ENCODE data around the gene CCDC171.

CCDC171 gene

DNA sequence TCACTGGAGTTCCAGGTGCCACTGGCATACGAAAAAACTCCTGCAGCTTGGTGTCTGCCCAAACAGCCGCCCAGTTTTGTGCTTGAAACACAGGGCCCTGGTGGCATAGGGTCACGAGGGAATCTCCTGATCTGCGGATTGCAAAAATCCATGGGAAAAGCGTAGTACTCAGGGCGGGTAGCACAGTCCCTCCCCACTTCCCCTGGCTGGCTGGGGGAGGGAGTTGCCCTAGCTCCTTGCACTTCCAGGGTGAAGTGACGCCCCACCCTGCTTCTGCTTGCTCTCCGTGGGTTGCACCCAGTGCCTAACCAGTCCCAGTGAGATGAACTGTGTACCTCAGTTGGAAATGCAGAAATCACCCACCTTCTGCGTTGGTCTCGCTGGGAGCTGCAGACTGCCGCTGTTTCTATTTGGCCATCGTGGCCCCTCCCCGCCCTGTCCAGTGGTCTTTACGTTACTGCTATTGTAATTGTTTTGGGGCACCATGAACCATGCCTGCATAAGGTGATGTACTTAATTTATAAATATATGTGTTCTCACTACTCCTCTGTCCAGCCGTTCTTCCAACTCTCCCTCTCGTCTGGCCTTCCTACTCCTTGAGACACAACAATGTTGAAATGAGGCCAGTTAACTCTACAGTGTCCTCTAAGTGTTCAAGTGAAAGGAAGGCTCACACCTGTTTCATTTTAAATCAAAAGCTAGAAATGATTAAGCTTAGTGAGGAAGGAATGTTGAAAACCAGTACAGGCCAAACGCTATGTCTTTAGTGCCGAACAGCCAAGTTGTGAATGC, 65.9 kb downstream of the CCDC171 start:
- no peak overlapping the region for H4K8ac ChIP-seq (ENCODE audit: low read depth, low read length)
- H2BK12ac ChIP-seq (ENCODE audit: low read length) = no peak overlapping the region
- H2BK120ac ChIP-seq (ENCODE audit: insufficient read depth, low read length, poor library complexity) = no peak overlapping the region
- H4K91ac ChIP-seq (ENCODE audit: low read depth, low read length) = no peak overlapping the region
- H2AK5ac ChIP-seq (ENCODE audit: low read length) = no peak overlapping the region
- H3K14ac ChIP-seq (ENCODE audit: low read length) = no peak overlapping the region
- no peaks in the 10 kb centered on the region for H3K4me1 ChIP-seq (ENCODE audit: control insufficient read depth in 1 of 2, insufficient read depth in 2 of 2, low read length in 2 of 2)
- no peak overlapping the region for H3K4ac ChIP-seq (ENCODE audit: low read depth, low read length)
- H3K27me3 ChIP-seq (ENCODE audit: insufficient read depth, low read length) = no peaks in the 10 kb centered on the region
- no peaks in the 10 kb centered on the region for H3K79me2 ChIP-seq (ENCODE audit: control insufficient read depth, insufficient read depth, low read length, poor library complexity)
- H3K4me2 ChIP-seq (ENCODE audit: low read length) = no peak overlapping the region
- no peak overlapping the region for H3K27ac ChIP-seq (ENCODE audit: low read depth, low read length)
- H2AFZ ChIP-seq (ENCODE audit: insufficient read depth, low read length, poor library complexity) = no peak overlapping the region
- H3K18ac ChIP-seq (ENCODE audit: low read length) = no peak overlapping the region
- no peak overlapping the region for H3K9ac ChIP-seq (ENCODE audit: low read length)
- H3K79me1 ChIP-seq (ENCODE audit: low read length) = no peaks in the 10 kb centered on the region
- H2BK5ac ChIP-seq (ENCODE audit: low read depth, low read length, poor library complexity) = no peak overlapping the region
- no peaks in the 10 kb centered on the region for H3K9me3 ChIP-seq (ENCODE audit: insufficient read depth, low read depth, low read length)
- peaks cover 0 to 4% of the 10 kb centered on the region in 2 experiments for H3K36me3 ChIP-seq (ENCODE audit: control insufficient read depth in 1 of 2, insufficient read depth in 2 of 2, low read length in 2 of 2)
- WGBS (ENCODE audit: extremely low coverage, insufficient coverage, insufficient read length) = no CpG with 5 or more reads among the region's 18 CpGs
- no peak overlapping the region for H3K23ac ChIP-seq (ENCODE audit: low read length)
- DNase-seq = no peak
- no peak overlapping the region for H4K12ac ChIP-seq (ENCODE audit: low read depth, low read length)
- no peak overlapping the region for H3K4me3 ChIP-seq (ENCODE audit: low read depth, low read length)

DNA sequence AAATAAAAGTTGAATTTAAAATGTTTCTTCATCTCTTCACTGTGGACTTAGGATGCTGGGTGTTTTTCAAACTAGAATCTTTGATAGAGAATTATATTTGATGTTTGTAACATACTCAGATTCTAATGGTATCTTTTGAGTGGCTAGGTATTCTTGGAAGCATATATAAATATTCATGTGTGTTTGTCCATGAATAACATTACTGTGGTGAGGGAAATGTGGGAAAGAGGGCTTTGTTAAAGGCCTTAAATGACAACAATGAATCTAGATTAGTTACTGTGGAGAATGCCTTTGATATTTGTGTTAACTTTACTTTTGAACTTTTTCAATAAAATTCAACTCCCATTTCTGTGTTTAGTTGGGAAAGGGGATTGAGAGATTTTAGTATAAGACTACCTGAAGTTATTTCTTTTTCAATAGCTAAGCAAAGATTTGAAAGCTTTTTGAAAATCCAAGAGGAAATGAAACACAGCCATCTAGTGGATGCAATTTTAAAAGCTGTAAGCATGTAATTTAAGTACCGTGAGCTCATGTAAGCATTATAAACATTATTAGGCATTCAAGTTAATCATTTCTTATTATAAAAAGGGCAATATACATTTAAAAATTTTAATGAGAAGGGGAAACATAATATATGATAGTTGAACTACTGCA, 69.6 kb downstream of the CCDC171 start:
- no CpG with 5 or more reads among the region's 1 CpG for WGBS (ENCODE audit: extremely low coverage, insufficient coverage, insufficient read length)
- H4K12ac ChIP-seq (ENCODE audit: low read depth, low read length) = no peak overlapping the region
- H3K79me2 ChIP-seq (ENCODE audit: control insufficient read depth, insufficient read depth, low read length, poor library complexity) = no peaks in the 10 kb centered on the region
- no peak overlapping the region for H3K14ac ChIP-seq (ENCODE audit: low read length)
- no peak overlapping the region for H3K27ac ChIP-seq (ENCODE audit: low read depth, low read length)
- H2BK12ac ChIP-seq (ENCODE audit: low read length) = no peak overlapping the region
- H2BK120ac ChIP-seq (ENCODE audit: insufficient read depth, low read length, poor library complexity) = no peak overlapping the region
- H4K8ac ChIP-seq (ENCODE audit: low read depth, low read length) = no peak overlapping the region
- H2AFZ ChIP-seq (ENCODE audit: insufficient read depth, low read length, poor library complexity) = no peak overlapping the region
- no peak overlapping the region for H2AK5ac ChIP-seq (ENCODE audit: low read length)
- DNase-seq = peak in 1 of 2 donors; percentile 34
- no peak overlapping the region for H2BK5ac ChIP-seq (ENCODE audit: low read depth, low read length, poor library complexity)
- no peak overlapping the region for H3K4me2 ChIP-seq (ENCODE audit: low read length)
- H3K18ac ChIP-seq (ENCODE audit: low read length) = no peak overlapping the region
- peaks cover 0 to 3% of the 10 kb centered on the region in 2 experiments for H3K36me3 ChIP-seq (ENCODE audit: control insufficient read depth in 1 of 2, insufficient read depth in 2 of 2, low read length in 2 of 2)
- H3K79me1 ChIP-seq (ENCODE audit: low read length) = no peaks in the 10 kb centered on the region
- H3K9me3 ChIP-seq (ENCODE audit: insufficient read depth, low read depth, low read length) = no peaks in the 10 kb centered on the region
- H3K27me3 ChIP-seq (ENCODE audit: insufficient read depth, low read length) = no peaks in the 10 kb centered on the region
- H3K4me3 ChIP-seq (ENCODE audit: low read depth, low read length) = no peak overlapping the region
- H3K9ac ChIP-seq (ENCODE audit: low read length) = no peak overlapping the region
- H4K91ac ChIP-seq (ENCODE audit: low read depth, low read length) = no peak overlapping the region
- H3K23ac ChIP-seq (ENCODE audit: low read length) = no peak overlapping the region
- no peaks in the 10 kb centered on the region for H3K4me1 ChIP-seq (ENCODE audit: control insufficient read depth in 1 of 2, insufficient read depth in 2 of 2, low read length in 2 of 2)
- no peak overlapping the region for H3K4ac ChIP-seq (ENCODE audit: low read depth, low read length)

DNA sequence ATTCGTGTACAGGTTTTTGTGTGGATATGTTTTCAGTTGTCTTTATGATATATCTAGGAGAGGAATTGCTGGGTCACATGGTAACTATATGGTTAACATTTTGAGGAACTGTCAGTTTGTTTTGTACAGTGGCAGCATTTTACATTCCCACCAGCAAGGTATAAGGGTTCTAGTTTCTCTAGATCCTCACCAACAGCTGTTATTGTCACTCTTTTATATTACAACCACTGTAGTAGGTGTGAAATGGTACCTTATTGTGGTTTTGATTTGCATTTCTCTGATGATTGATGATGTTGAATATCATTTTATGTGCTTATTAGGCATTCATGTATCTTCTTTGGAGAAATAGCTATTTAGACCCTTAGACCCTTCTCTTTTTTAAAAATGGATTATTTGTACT, 82.9 kb downstream of the CCDC171 start:
- DNase-seq = no peak

DNA sequence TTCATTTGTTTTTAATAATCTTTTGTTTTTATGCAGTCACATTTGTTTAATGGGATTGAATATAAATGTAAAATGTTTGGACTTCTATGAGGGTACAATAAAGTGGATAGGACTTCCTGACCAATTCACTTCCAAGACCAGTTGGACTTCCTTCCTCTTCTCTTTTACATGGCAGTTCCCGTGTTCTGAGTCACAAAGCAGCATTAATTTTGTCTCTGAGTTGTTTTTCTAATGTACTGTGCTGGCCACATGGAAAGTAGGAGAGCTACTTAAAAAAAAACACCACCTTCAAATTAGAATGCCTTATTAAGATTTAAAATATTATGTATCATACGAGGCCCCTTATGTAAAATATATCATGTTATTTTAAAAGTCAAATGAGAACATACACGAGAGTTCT, 87.3 kb downstream of the CCDC171 start:
- Histone ChIP-seq H3K4me1 (ENCODE audit: control insufficient read depth in 1 of 2, insufficient read depth in 2 of 2, low read length in 2 of 2) (no peaks in the 10 kb centered on the region), H3K27me3 (ENCODE audit: insufficient read depth, low read length) (no peaks in the 10 kb centered on the region), H2AK5ac (ENCODE audit: low read length) (no peak overlapping the region), H4K91ac (ENCODE audit: low read depth, low read length) (no peak overlapping the region), H3K36me3 (ENCODE audit: control insufficient read depth in 1 of 2, insufficient read depth in 2 of 2, low read length in 2 of 2) (no peaks in the 10 kb centered on the region), H3K4ac (ENCODE audit: low read depth, low read length) (no peak overlapping the region), H3K23ac (ENCODE audit: low read length) (no peak overlapping the region), H3K14ac (ENCODE audit: low read length) (no peak overlapping the region), H3K79me2 (ENCODE audit: control insufficient read depth, insufficient read depth, low read length, poor library complexity) (no peaks in the 10 kb centered on the region), H2BK120ac (ENCODE audit: insufficient read depth, low read length, poor library complexity) (no peak overlapping the region), H2BK5ac (ENCODE audit: low read depth, low read length, poor library complexity) (no peak overlapping the region), H3K9me3 (ENCODE audit: insufficient read depth, low read depth, low read length) (peaks cover 5% of the 10 kb centered on the region), H2AFZ (ENCODE audit: insufficient read depth, low read length, poor library complexity) (no peak overlapping the region), H3K18ac (ENCODE audit: low read length) (no peak overlapping the region), H4K8ac (ENCODE audit: low read depth, low read length) (no peak overlapping the region), H3K4me2 (ENCODE audit: low read length) (no peak overlapping the region), H4K12ac (ENCODE audit: low read depth, low read length) (no peak overlapping the region), H3K4me3 (ENCODE audit: low read depth, low read length) (no peak overlapping the region), H2BK12ac (ENCODE audit: low read length) (no peak overlapping the region), H3K9ac (ENCODE audit: low read length) (no peak overlapping the region), H3K27ac (ENCODE audit: low read depth, low read length) (no peak overlapping the region), H3K79me1 (ENCODE audit: low read length) (no peaks in the 10 kb centered on the region)
- WGBS (ENCODE audit: extremely low coverage, insufficient coverage, insufficient read length) = no CpG with 5 or more reads among the region's 3 CpGs
- no peak for DNase-seq

More for the DNA sequence above, 82.9 kb downstream of the CCDC171 start:
- no peak overlapping the region for H4K12ac ChIP-seq (ENCODE audit: low read depth, low read length)
- H3K4ac ChIP-seq (ENCODE audit: low read depth, low read length) = no peak overlapping the region
- H3K9me3 ChIP-seq (ENCODE audit: insufficient read depth, low read depth, low read length) = no peaks in the 10 kb centered on the region
- H3K79me2 ChIP-seq (ENCODE audit: control insufficient read depth, insufficient read depth, low read length, poor library complexity) = no peaks in the 10 kb centered on the region
- H2BK12ac ChIP-seq (ENCODE audit: low read length) = no peak overlapping the region
- H3K9ac ChIP-seq (ENCODE audit: low read length) = no peak overlapping the region
- H4K91ac ChIP-seq (ENCODE audit: low read depth, low read length) = no peak overlapping the region
- no peaks in the 10 kb centered on the region for H3K79me1 ChIP-seq (ENCODE audit: low read length)
- H2BK5ac ChIP-seq (ENCODE audit: low read depth, low read length, poor library complexity) = no peak overlapping the region
- no CpG with 5 or more reads among the region's 1 CpG for WGBS (ENCODE audit: extremely low coverage, insufficient coverage, insufficient read length)
- no peaks in the 10 kb centered on the region for H3K4me1 ChIP-seq (ENCODE audit: control insufficient read depth in 1 of 2, insufficient read depth in 2 of 2, low read length in 2 of 2)
- H3K18ac ChIP-seq (ENCODE audit: low read length) = no peak overlapping the region
- H2AFZ ChIP-seq (ENCODE audit: insufficient read depth, low read length, poor library complexity) = no peak overlapping the region
- no peaks in the 10 kb centered on the region for H3K36me3 ChIP-seq (ENCODE audit: control insufficient read depth in 1 of 2, insufficient read depth in 2 of 2, low read length in 2 of 2)
- no peak overlapping the region for H3K4me3 ChIP-seq (ENCODE audit: low read depth, low read length)
- no peak overlapping the region for H4K8ac ChIP-seq (ENCODE audit: low read depth, low read length)
- no peak overlapping the region for H3K4me2 ChIP-seq (ENCODE audit: low read length)
- H3K27me3 ChIP-seq (ENCODE audit: insufficient read depth, low read length) = no peaks in the 10 kb centered on the region
- H3K14ac ChIP-seq (ENCODE audit: low read length) = no peak overlapping the region
- no peak overlapping the region for H2BK120ac ChIP-seq (ENCODE audit: insufficient read depth, low read length, poor library complexity)
- H3K23ac ChIP-seq (ENCODE audit: low read length) = no peak overlapping the region
- no peak overlapping the region for H2AK5ac ChIP-seq (ENCODE audit: low read length)
- no peak overlapping the region for H3K27ac ChIP-seq (ENCODE audit: low read depth, low read length)
